WERI-Rb-1 (cell line): Measurements from ENCODE around the gene SLC10A7.

Experiments used
- DNase-seq: peaks from one replicate; pipeline ENCODE4 v3.0.0-alpha.2; 2020
- H3K27ac ChIP-seq: fragments of 250-450 bp; sonication (Bioruptor Pico); 2 replicates; pipeline ENCODE4 v1.5.1; 2020; ENCODE audit warnings: mild to moderate bottlenecking, moderate library complexity
- H3K27me3 ChIP-seq: fragments of 250-450 bp; sonication (Bioruptor Pico); 2 replicates; pipeline ENCODE4 v1.5.1; 2021; ENCODE audit warnings: mild to moderate bottlenecking, low read depth, moderate library complexity; ENCODE audit not compliant: insufficient read depth, severe bottlenecking
- H3K36me3 ChIP-seq: fragments of 250-450 bp; sonication (Bioruptor Pico); 2 replicates; pipeline ENCODE4 v1.5.1; 2020; ENCODE audit warnings: mild to moderate bottlenecking, moderate library complexity
- H3K4me3 ChIP-seq: 2 replicates; pipeline ENCODE4 v1.5.1; 2011; ENCODE audit warnings: low read depth, mild to moderate bottlenecking, control low read depth, low read length
- H3K9me3 ChIP-seq: fragments of 250-450 bp; sonication (Bioruptor Pico); 2 replicates; pipeline ENCODE4 v1.5.1; 2021; ENCODE audit warnings: mild to moderate bottlenecking, moderate library complexity; ENCODE audit not compliant: severe bottlenecking
- CTCF ChIP-seq: IDR thresholded peaks from 2 replicates; pipeline ENCODE4 v1.5.1; 2011; ENCODE audit warnings: low read depth, mild to moderate bottlenecking, control low read depth, inconsistent platforms, low read length

Gene SLC10A7

GRCh38 chr4:146236216-146236615 is 285.5 kb downstream of the SLC10A7 start:
- DNase-seq, result no peak
- no peaks in the 10 kb centered on the region for H3K36me3 ChIP-seq
- H3K27me3 ChIP-seq, result no peaks in the 10 kb centered on the region
- TF ChIP-seq CTCF, result no peak
- H3K9me3 ChIP-seq, result no peaks in the 10 kb centered on the region
- H3K4me3 ChIP-seq, result no peak overlapping the region
- H3K27ac ChIP-seq, result no peak overlapping the region

GRCh38 chr4:146235654-146236177 is 286.0 kb downstream of the SLC10A7 start:
- TF ChIP-seq CTCF, result no peak
- no peak for DNase-seq
- H3K9me3 ChIP-seq, result no peaks in the 10 kb centered on the region

GRCh38 chr4:146232131-146232722 is 289.5 kb downstream of the SLC10A7 start:
- Histone ChIP-seq H3K4me3 (no peak overlapping the region), H3K36me3 (no peaks in the 10 kb centered on the region), H3K27me3 (no peaks in the 10 kb centered on the region), H3K27ac (no peak overlapping the region), H3K9me3 (no peaks in the 10 kb centered on the region)
- TF ChIP-seq CTCF, result no peak
- DNase-seq, result no peak

More at GRCh38 chr4:146235654-146236177, 286.0 kb downstream of the SLC10A7 start:
- Histone ChIP-seq H3K4me3 (no peak overlapping the region), H3K27ac (no peak overlapping the region), H3K27me3 (no peaks in the 10 kb centered on the region), H3K36me3 (no peaks in the 10 kb centered on the region)

GRCh38 chr4:146229406-146229805 is 292.3 kb downstream of the SLC10A7 start:
- no peak for DNase-seq
- TF ChIP-seq CTCF, result no peak
- no peaks in the 10 kb centered on the region for H3K27me3 ChIP-seq
- H3K9me3 ChIP-seq, result no peaks in the 10 kb centered on the region
- H3K4me3 ChIP-seq, result no peak overlapping the region
- H3K27ac ChIP-seq, result no peak overlapping the region
- H3K36me3 ChIP-seq, result no peaks in the 10 kb centered on the region

- Histone ChIP-seq H3K27ac (no peak overlapping the region), H3K4me3 (no peak overlapping the region), H3K36me3 (no peaks in the 10 kb centered on the region), H3K27me3 (no peaks in the 10 kb centered on the region), H3K9me3 (no peaks in the 10 kb centered on the region)
- no peak for TF ChIP-seq CTCF
- no peak for DNase-seq
Measured at GRCh38 chr4:146224326-146224966, 297.3 kb downstream of the SLC10A7 start.
